Common myeloid progenitor, CD34-positive (primary cell): ENCODE measurements around the gene TPCN1. TPM values are rescaled to one million over a fixed set of nuclear protein-coding genes. Genes with fewer than 3 reads are reported as not detected.
A peak's percentile ranks its signal among the peaks of the same experiment; 100 is the strongest.

Experiments used
- CTCF ChIA-PET: fragments of 350-600 bp; sonication (Branson Sonifier 250); formaldehyde crosslinking; loops from one replicate; lab custom pipeline; 2021; ENCODE audit warnings: antibody characterized with exemption; lab: Charles Lee
- POLR2A ChIA-PET: fragments of 350-600 bp; sonication (Branson Sonifier 250); formaldehyde crosslinking; loops from one replicate; lab custom pipeline; 2021; ENCODE audit warnings: antibody characterized with exemption; lab: Charles Lee
- DNase-seq, 3 donors: peaks; one replicate each; pipeline versions ENCODE4 v3.0.0 to v3.0.0-alpha.2; 2013
- H3K27ac ChIP-seq, 2 experiments: 1 replicate in 1 of 2; 2 replicates in 1 of 2; pipeline ENCODE4 v1.7.0; 2013; ENCODE audit warnings: inconsistent platforms in 2 of 2, low read length in 2 of 2, mild to moderate bottlenecking in 2 of 2, low read depth in 1 of 2, moderate library complexity in 1 of 2; ENCODE audit not compliant: severe bottlenecking in 2 of 2, insufficient read depth in 1 of 2, poor library complexity in 1 of 2
- H3K27me3 ChIP-seq, 5 experiments: replicated peaks in 2 of 5; 1 replicate in 3 of 5; 2 replicates in 2 of 5; pipeline versions ENCODE4 v1.6.1 to v1.7.0; 2013; ENCODE audit warnings: low read length in 4 of 5, mild to moderate bottlenecking in 2 of 5, moderate library complexity in 2 of 5, inconsistent platforms in 1 of 5; ENCODE audit not compliant: insufficient read depth in 5 of 5, control insufficient read depth in 4 of 5
- H3K36me3 ChIP-seq, 4 experiments: 1 replicate in 2 of 4; 2 replicates in 2 of 4; pipeline versions ENCODE4 v1.6.1 to v1.7.0; 2013; ENCODE audit warnings: low read length in 3 of 4, control low read depth in 1 of 4, mild to moderate bottlenecking in 1 of 4; ENCODE audit not compliant: control insufficient read depth in 4 of 4, insufficient read depth in 4 of 4
- H3K4me1 ChIP-seq, 4 experiments: 1 replicate in 3 of 4; 2 replicates in 1 of 4; pipeline versions ENCODE4 v1.6.1 to v1.7.1; 2013; ENCODE audit warnings: low read length in 3 of 4, mild to moderate bottlenecking in 3 of 4, control low read depth in 1 of 4, inconsistent platforms in 1 of 4, moderate library complexity in 1 of 4; ENCODE audit not compliant: control insufficient read depth in 4 of 4, insufficient read depth in 4 of 4; ENCODE audit errors: control extremely low read depth in 1 of 4
- H3K4me3 ChIP-seq, 7 experiments: 1 replicate in 4 of 7; 2 replicates in 3 of 7; pipeline versions ENCODE4 v1.5.1 to v1.7.0; 2013; ENCODE audit warnings: mild to moderate bottlenecking in 7 of 7, low read length in 6 of 7, moderate library complexity in 6 of 7, inconsistent platforms in 2 of 7, low read depth in 2 of 7, control low read depth in 1 of 7; ENCODE audit not compliant: insufficient read depth in 4 of 7, control insufficient read depth in 1 of 7; ENCODE audit errors: extremely low read depth in 1 of 7
- H3K9me3 ChIP-seq, 5 experiments: 1 replicate in 4 of 5; 2 replicates in 1 of 5; pipeline versions ENCODE4 v1.6.1 to v1.7.1; 2013; ENCODE audit warnings: low read length in 4 of 5, mild to moderate bottlenecking in 2 of 5, inconsistent platforms in 1 of 5, low read depth in 1 of 5, moderate library complexity in 1 of 5; ENCODE audit not compliant: control insufficient read depth in 4 of 5, insufficient read depth in 2 of 5; ENCODE audit errors: control extremely low read depth in 1 of 5
- WGBS: methylation state at CpG from one replicate; pipeline ENCODE4 v1.1.5; 2013; ENCODE audit not compliant: insufficient coverage; 5-methylcytosine and 5-hydroxymethylcytosine counted together
- polyA plus RNA-seq: library from polyadenylated mRNA; unstranded; fragments of 120-200 nt; gene quantifications from one replicate; pipeline ENCODE4 v1.2.1, GENCODE V29; 2013

Gene TPCN1
- polyA plus RNA-seq: 17.0 TPM

- Histone ChIP-seq H3K27me3 (no peaks in the 10 kb centered on the region), H3K36me3 (no peaks in the 10 kb centered on the region), H3K4me3 (peak within 1 kb of the TSS; percentile 57 to 95 (median 74)), H3K9me3 (no peaks in the 10 kb centered on the region), H3K4me1 (peaks cover 4 to 29% (median 27%) of the 10 kb centered on the region in 4 experiments), H3K27ac (peak within 1 kb of the TSS in 1 of 2 experiments; percentile 75)
- CTCF ChIA-PET: interaction anchor here (0.9 to 9.1 kb wide), 8 partner anchors 10 to 33 kb away, joined by 3 to 91 read pairs (median 4); no protein-coding TSS in a partner anchor
- 1% methylated on average over 54 of the region's 68 CpGs for WGBS
- POLR2A ChIA-PET: interaction anchor here (1.0 to 2.5 kb wide), 5 partner anchors 9 to 17 kb away, joined by 3 to 11 read pairs (median 8); no protein-coding TSS in a partner anchor
- peak; percentile 100 for DNase-seq
Observed at GRCh38 chr12:113221181-113221996, at the start of gene TPCN1. TPCN1 (plus strand) TSS chr12:113221464; CDS start chr12:113226853, 5,389 bp downstream.

DNA sequence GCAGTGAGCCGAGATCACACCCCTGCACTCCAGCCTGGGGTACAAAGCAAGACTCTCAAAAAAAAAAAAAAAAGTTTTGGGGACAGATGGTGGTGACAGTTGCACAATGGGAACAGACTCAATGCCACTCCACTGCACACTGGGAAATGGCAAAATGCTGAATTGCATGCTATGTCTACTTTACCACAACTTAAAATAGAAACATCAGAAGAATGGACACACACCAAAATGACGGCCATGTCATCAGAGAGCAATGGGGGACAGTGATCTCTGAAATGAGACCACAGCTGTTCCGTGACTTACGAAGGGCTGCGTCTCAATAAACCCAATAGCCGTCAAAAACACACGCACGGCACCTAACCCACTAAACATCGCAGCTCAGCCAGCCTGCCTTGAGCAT is 49.7 kb upstream of the TPCN1 start:
- POLR2A ChIA-PET: no interaction called here
- Histone ChIP-seq H3K9me3 (no peaks in the 10 kb centered on the region), H3K36me3 (peaks cover 33 to 88% (median 74%) of the 10 kb centered on the region in 4 experiments), H3K27ac (no peak overlapping the region), H3K4me3 (no peak overlapping the region), H3K4me1 (no peaks in the 10 kb centered on the region), H3K27me3 (no peaks in the 10 kb centered on the region)
- no peak for DNase-seq
- CTCF ChIA-PET: interaction anchor here (1.1 to 8.5 kb wide), 8 partner anchors 8 to 179 kb away, joined by 4 to 97 read pairs (median 28); partner anchors contain the start of genes CFAP73 and RASAL1
- whole genome bisulfite sequencing: 89% methylated on average over 3 of the region's 9 CpGs

- POLR2A ChIA-PET: no interaction called here
- no peak for DNase-seq
- H3K9me3 ChIP-seq: peaks cover 0 to 3% (median 2%) of the 10 kb centered on the region in 5 experiments
- CTCF ChIA-PET: interaction anchor here (1.2 to 8.5 kb wide), 8 partner anchors 8 to 179 kb away, joined by 4 to 97 read pairs (median 28); partner anchors contain the start of genes CFAP73 and RASAL1
- WGBS: 95% methylated on average over 20 of the region's 20 CpGs
- peaks cover 33 to 88% (median 76%) of the 10 kb centered on the region in 4 experiments for H3K36me3 ChIP-seq
- no peaks in the 10 kb centered on the region for H3K27me3 ChIP-seq
- H3K4me1 ChIP-seq: no peaks in the 10 kb centered on the region
- no peak overlapping the region for H3K27ac ChIP-seq
- no peak overlapping the region for H3K4me3 ChIP-seq
Observed at GRCh38 chr12:113172185-113172584, 49.1 kb upstream of the TPCN1 start.

- CTCF ChIA-PET: interaction anchor here (1.1 to 8.5 kb wide), 14 partner anchors 9 to 196 kb away, joined by 3 to 97 read pairs (median 15); partner anchors contain the start of genes CFAP73, DDX54, RASAL1 and RITA1
- Histone ChIP-seq H3K27me3 (no peaks in the 10 kb centered on the region), H3K4me1 (no peaks in the 10 kb centered on the region), H3K4me3 (no peak overlapping the region), H3K27ac (no peak overlapping the region), H3K36me3 (peaks cover 36 to 88% (median 77%) of the 10 kb centered on the region in 4 experiments), H3K9me3 (peaks cover 0 to 9% (median 6%) of the 10 kb centered on the region in 5 experiments)
- 100% methylated on average over 2 of the region's 7 CpGs for WGBS
- DNase-seq: no peak
- POLR2A ChIA-PET: interaction anchor here (0.7 kb wide), 1 partner anchor 10 kb away, joined by 3 read pairs; no protein-coding TSS in a partner anchor
Observed at GRCh38 chr12:113173081-113173698, 48.1 kb upstream of the TPCN1 start.

GRCh38 chr12:113174461-113175384 is 46.5 kb upstream of the TPCN1 start:
- peaks cover 0 to 9% (median 6%) of the 10 kb centered on the region in 5 experiments for H3K9me3 ChIP-seq
- no peak overlapping the region for H3K4me3 ChIP-seq
- H3K36me3 ChIP-seq: peaks cover 36 to 89% (median 79%) of the 10 kb centered on the region in 4 experiments
- no peaks in the 10 kb centered on the region for H3K27me3 ChIP-seq
- CTCF ChIA-PET: interaction anchor here (0.6 to 8.5 kb wide), 23 partner anchors 10 to 197 kb away, joined by 3 to 97 read pairs (median 6); partner anchors contain the start of genes CFAP73, DDX54, RASAL1 and RITA1
- no peak overlapping the region for H3K27ac ChIP-seq
- POLR2A ChIA-PET: interaction anchor here (0.5 to 0.6 kb wide), 2 partner anchors 117 to 260 kb away, joined by 3 read pairs; no protein-coding TSS in a partner anchor
- WGBS: 59% methylated on average over 18 of the region's 32 CpGs
- peak; percentile 56 to 79 (median 69) for DNase-seq
- H3K4me1 ChIP-seq: no peaks in the 10 kb centered on the region

GRCh38 chr12:113179023-113179422 is 42.2 kb upstream of the TPCN1 start:
- POLR2A ChIA-PET: no interaction called here
- Histone ChIP-seq H3K4me1 (peaks cover 0 to 4% (median under 1%) of the 10 kb centered on the region in 4 experiments), H3K27ac (no peak overlapping the region), H3K4me3 (no peak overlapping the region), H3K36me3 (peaks cover 18 to 71% (median 55%) of the 10 kb centered on the region in 4 experiments), H3K27me3 (no peaks in the 10 kb centered on the region), H3K9me3 (peaks cover 0 to 9% (median 6%) of the 10 kb centered on the region in 5 experiments)
- no peak for DNase-seq
- 98% methylated on average over 12 of the region's 14 CpGs for WGBS
- CTCF ChIA-PET: interaction anchor here (1.1 to 8.5 kb wide), 9 partner anchors 8 to 131 kb away, joined by 3 to 97 read pairs (median 4); partner anchors contain the start of gene CFAP73
